IMR-90 (cell line): ENCODE results near the gene SDHAF4.

Experiments used
- CEBPB ChIP-seq: IDR thresholded peaks from 2 replicates; pipeline ENCODE4 v1.6.1; 2012; ENCODE audit warnings: low read depth, low read length, improper control_type of control experiment
- CTCF ChIP-seq: conservative IDR thresholded peaks from 2 replicates; pipeline ENCODE4 v1.5.1; 2012; ENCODE audit warnings: mild to moderate bottlenecking, low read depth, low read length, improper control_type of control experiment
- MXI1 ChIP-seq: IDR thresholded peaks from 2 replicates; pipeline ENCODE4 v1.6.1; 2012; ENCODE audit warnings: low read depth, mild to moderate bottlenecking, low read length, moderate library complexity, borderline replicate concordance
- POLR2A ChIP-seq: IDR thresholded peaks from 2 replicates; pipeline ENCODE4 v1.6.1; 2012; ENCODE audit warnings: mild to moderate bottlenecking, low read depth, low read length
- RAD21 ChIP-seq: IDR thresholded peaks from 2 replicates; pipeline ENCODE4 v1.6.1; 2012; ENCODE audit warnings: low read length, improper control_type of control experiment
- RCOR1 ChIP-seq: IDR thresholded peaks from 2 replicates; pipeline ENCODE4 v1.6.1; 2012; ENCODE audit warnings: mild to moderate bottlenecking, low read length, improper control_type of control experiment; ENCODE audit not compliant: insufficient replicate concordance
- RFX5 ChIP-seq: IDR thresholded peaks from 2 replicates; pipeline ENCODE4 v1.8.0; 2012; ENCODE audit warnings: low read depth, mild to moderate bottlenecking, low read length, moderate library complexity
- USF2 ChIP-seq: fragments of 150-350 bp; IDR thresholded peaks from 2 replicates; pipeline ENCODE4 v1.6.1; 2017; ENCODE audit warnings: mild to moderate bottlenecking, antibody characterized with exemption, low read length, low read depth

GRCh38 chr6:70622461-70622860 lies 55.7 kb downstream of the SDHAF4 start:
- TF ChIP-seq CTCF (no peak), POLR2A (no peak), CEBPB (no peak), USF2 (no peak), RCOR1 (no peak), RFX5 (no peak), MXI1 (no peak), RAD21 (no peak)
